Measurements from ENCODE around the gene PNMT.

GRCh38 chr17:39643271-39643670 is 25.0 kb upstream of the PNMT start:
- TF ChIP-seq, protein P1, sequence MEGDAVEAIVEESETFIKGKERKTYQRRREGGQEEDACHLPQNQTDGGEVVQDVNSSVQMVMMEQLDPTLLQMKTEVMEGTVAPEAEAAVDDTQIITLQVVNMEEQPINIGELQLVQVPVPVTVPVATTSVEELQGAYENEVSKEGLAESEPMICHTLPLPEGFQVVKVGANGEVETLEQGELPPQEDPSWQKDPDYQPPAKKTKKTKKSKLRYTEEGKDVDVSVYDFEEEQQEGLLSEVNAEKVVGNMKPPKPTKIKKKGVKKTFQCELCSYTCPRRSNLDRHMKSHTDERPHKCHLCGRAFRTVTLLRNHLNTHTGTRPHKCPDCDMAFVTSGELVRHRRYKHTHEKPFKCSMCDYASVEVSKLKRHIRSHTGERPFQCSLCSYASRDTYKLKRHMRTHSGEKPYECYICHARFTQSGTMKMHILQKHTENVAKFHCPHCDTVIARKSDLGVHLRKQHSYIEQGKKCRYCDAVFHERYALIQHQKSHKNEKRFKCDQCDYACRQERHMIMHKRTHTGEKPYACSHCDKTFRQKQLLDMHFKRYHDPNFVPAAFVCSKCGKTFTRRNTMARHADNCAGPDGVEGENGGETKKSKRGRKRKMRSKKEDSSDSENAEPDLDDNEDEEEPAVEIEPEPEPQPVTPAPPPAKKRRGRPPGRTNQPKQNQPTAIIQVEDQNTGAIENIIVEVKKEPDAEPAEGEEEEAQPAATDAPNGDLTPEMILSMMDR (conservative IDR thresholded peaks at IDR 0.05; ENCODE audit: low read depth, low read length): no peak
- no peak for TF ChIP-seq EZH2 (IDR thresholded peaks at IDR 0.05; ENCODE audit: low read length, unreplicated experiment)
